Breast epithelium (tissue), 4 donors: ENCODE measurements around the gene NUDT5. TPM values are rescaled to one million over a fixed set of nuclear protein-coding genes. Genes with fewer than 3 reads are reported as not detected.
"Not testable (repeated sequence)": the region's sequence is repeated elsewhere in the genome, so short reads cannot be mapped to it uniquely, and the experiment has no call there.

Experiments
- DNase-seq, 2 donors: peaks; one replicate each; pipeline ENCODE4 v3.0.0-alpha.2; 2019; ENCODE audit warnings: low spot score in 2 of 2
- H3K27ac ChIP-seq, 2 donors: fragments of 200-600 bp; sonication (generic) in 1 of 2; one replicate each; pipeline ENCODE4 v1.5.1; 2016 to 2019; ENCODE audit warnings: mild to moderate bottlenecking in 1 of 2
- H3K27me3 ChIP-seq, 2 donors: fragments of 200-600 bp; sonication (generic) in 1 of 2; one replicate each; pipeline versions ENCODE4 v1.5.1 to v1.6.0; 2017 to 2019; ENCODE audit warnings: control low read depth in 1 of 2, mild to moderate bottlenecking in 1 of 2
- H3K36me3 ChIP-seq: fragments of 200-600 bp; one replicate; pipeline ENCODE4 v1.5.1; 2019
- H3K4me1 ChIP-seq, 2 donors: fragments of 200-600 bp; sonication (generic); one replicate each; pipeline ENCODE4 v1.5.1; 2016 to 2019; ENCODE audit warnings: control low read depth in 1 of 2
- H3K4me3 ChIP-seq, 3 donors: fragments of 200-600 bp; sonication (generic); 1 replicate in 2 of 3; 2 replicates in 1 of 3; pipeline ENCODE4 v1.5.1; 2016 to 2019; ENCODE audit warnings: mild to moderate bottlenecking in 3 of 3, moderate library complexity in 2 of 3
- H3K9me3 ChIP-seq, 2 donors: fragments of 200-600 bp; sonication (generic) in 1 of 2; one replicate each; pipeline ENCODE4 v1.5.1; 2016 to 2019; ENCODE audit warnings: control low read depth in 1 of 2
- POLR2A ChIP-seq: fragments of 450-650 bp; IDR thresholded peaks from one replicate; pipeline ENCODE4 v1.6.1; 2016; ENCODE audit warnings: antibody characterized with exemption, mild to moderate bottlenecking, moderate library complexity
- POLR2AphosphoS5 ChIP-seq, 3 donors: sonication (generic); formaldehyde crosslinking; IDR thresholded peaks; one replicate each; pipeline ENCODE4 v1.6.1; 2017; ENCODE audit warnings: antibody characterized with exemption in 3 of 3
- intact Hi-C: fragments of 100-400 bp; cut with DNase I; formaldehyde crosslinking; loops from one replicate; pipeline ENCODE4 v1.15.1; 2023; ENCODE audit warnings: low total_unique reads
- total RNA-seq, 3 donors: library from RNA; depleted of rRNA; stranded (reverse); fragments of >200 nt; gene quantifications; one replicate each; pipeline ENCODE4 v1.1.0, GENCODE V29; 2016
- TF ChIP-seq, protein P1 (sequence below), 3 donors: fragments of 450-650 bp; IDR thresholded peaks; one replicate each; pipeline ENCODE4 v1.5.1; 2016 to 2017; ENCODE audit warnings: antibody characterized with exemption in 3 of 3, mild to moderate bottlenecking in 3 of 3, moderate library complexity in 3 of 3

Gene NUDT5
- total RNA-seq, 3 donors from 2014 or later: 44.3 to 54.4 (median 49.3) TPM

DNA sequence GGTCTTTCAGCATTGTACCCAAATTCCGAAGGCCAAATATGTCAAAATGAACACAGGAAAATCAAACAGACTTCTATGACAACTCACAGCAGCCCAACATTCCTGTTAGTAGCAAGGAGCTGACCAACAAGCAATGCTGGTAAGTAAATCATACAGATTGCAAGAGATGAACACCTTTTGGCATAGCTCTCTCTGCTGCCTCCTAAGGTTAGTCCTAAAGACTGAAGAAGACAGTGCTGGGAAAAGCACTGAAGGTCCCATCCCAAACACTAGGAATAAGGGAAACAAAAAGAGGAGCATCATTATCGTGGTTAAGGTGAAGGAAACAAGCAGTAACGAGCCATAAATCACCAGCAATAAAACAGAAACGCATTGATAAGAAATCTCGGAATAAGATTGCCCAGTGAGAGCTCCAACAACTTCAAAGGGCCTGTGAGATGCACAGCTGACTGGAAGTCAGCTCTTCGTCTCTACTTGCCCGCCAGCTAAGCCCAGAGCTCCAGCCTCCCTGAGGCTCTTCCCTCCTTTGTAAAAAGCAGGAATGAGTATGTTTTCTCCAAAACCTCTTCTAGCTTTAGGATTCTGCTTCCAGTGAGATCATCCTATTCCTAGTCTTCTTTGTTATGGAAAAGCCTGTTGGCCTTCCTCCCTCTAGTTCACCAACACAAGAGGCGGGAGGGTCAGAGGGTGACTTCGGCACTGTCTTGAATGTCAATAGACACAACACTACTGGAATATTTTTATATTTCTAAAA, 15.3 kb downstream of the NUDT5 start:
- H3K9me3 ChIP-seq: no peaks in the 10 kb centered on the region
- no peak for DNase-seq
- intact Hi-C loops: no loop called here
- H3K4me1 ChIP-seq: no peaks in the 10 kb centered on the region
- H3K4me3 ChIP-seq: no peak overlapping the region
- no peak overlapping the region for H3K27ac ChIP-seq
- no peak for TF ChIP-seq POLR2A
- peaks cover 6% of the 10 kb centered on the region for H3K36me3 ChIP-seq
- no peaks in the 10 kb centered on the region for H3K27me3 ChIP-seq

DNA sequence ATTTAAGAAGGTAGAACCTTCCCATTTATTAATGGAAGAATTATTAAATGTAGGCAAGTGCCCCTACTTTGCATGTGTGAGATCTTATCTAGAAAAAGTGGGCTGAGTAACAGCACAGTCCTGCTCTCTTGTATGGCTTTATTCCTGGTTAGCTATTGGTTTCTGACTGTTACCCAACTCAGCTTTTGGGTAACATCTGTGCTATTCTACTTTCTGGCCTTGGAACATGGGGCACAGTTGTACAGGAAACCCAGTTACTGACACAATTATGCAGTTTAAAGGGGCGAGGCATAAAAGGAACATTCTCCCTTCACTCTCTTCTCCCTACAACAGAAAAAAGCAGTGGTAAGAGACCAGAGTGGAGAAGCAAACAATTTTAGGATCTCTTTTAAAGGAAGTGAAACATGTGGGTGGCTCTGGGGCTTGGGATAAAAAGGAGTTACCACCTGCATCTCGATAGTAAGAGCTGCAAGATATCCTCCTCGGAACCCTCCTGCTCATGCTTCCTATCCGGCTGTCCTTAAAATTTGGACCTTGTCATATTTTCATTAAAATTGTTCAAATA, 16.0 kb downstream of the NUDT5 start:
- DNase-seq: no peak

DNA sequence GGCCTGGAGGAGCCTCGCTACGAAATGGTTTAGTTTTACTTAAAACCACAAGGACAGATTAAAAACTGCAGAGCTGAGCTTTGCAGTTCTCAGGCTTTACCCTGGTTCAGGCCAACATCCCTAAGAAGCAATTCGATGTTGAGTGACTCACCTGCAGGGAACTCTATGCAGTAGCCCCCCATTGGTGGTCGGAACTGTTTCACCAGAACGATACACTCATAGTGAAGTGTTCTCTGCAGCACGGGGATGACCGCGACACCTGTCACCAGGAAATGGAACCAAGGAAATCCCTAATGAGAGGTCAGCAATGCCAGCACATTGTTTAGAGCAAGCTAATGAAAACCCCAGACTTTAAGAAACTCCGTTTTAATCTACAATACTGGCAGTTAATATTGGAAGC, 18.0 kb downstream of the NUDT5 start:
- no peaks in the 10 kb centered on the region for H3K4me1 ChIP-seq
- no peaks in the 10 kb centered on the region for H3K9me3 ChIP-seq
- H3K4me3 ChIP-seq: no peak overlapping the region
- TF ChIP-seq POLR2A (no peak), POLR2AphosphoS5 (IDR thresholded peaks at IDR 0.05) (no peak)
- TF ChIP-seq, protein P1, sequence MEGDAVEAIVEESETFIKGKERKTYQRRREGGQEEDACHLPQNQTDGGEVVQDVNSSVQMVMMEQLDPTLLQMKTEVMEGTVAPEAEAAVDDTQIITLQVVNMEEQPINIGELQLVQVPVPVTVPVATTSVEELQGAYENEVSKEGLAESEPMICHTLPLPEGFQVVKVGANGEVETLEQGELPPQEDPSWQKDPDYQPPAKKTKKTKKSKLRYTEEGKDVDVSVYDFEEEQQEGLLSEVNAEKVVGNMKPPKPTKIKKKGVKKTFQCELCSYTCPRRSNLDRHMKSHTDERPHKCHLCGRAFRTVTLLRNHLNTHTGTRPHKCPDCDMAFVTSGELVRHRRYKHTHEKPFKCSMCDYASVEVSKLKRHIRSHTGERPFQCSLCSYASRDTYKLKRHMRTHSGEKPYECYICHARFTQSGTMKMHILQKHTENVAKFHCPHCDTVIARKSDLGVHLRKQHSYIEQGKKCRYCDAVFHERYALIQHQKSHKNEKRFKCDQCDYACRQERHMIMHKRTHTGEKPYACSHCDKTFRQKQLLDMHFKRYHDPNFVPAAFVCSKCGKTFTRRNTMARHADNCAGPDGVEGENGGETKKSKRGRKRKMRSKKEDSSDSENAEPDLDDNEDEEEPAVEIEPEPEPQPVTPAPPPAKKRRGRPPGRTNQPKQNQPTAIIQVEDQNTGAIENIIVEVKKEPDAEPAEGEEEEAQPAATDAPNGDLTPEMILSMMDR (IDR thresholded peaks at IDR 0.05): no peak
- no peak overlapping the region for H3K27ac ChIP-seq
- intact Hi-C loops: no loop called here
- no peak for DNase-seq
- no peaks in the 10 kb centered on the region for H3K36me3 ChIP-seq
- no peaks in the 10 kb centered on the region for H3K27me3 ChIP-seq

More for the DNA sequence above, 16.0 kb downstream of the NUDT5 start:
- TF ChIP-seq, protein P1 (IDR thresholded peaks at IDR 0.05): no peak
- TF ChIP-seq POLR2A (no peak), POLR2AphosphoS5 (IDR thresholded peaks at IDR 0.05) (no peak)
- intact Hi-C loops: no loop called here
- Histone ChIP-seq H3K4me3 (no peak overlapping the region), H3K4me1 (no peaks in the 10 kb centered on the region), H3K36me3 (peaks cover 6% of the 10 kb centered on the region), H3K27ac (no peak overlapping the region), H3K9me3 (no peaks in the 10 kb centered on the region), H3K27me3 (no peaks in the 10 kb centered on the region)

DNA sequence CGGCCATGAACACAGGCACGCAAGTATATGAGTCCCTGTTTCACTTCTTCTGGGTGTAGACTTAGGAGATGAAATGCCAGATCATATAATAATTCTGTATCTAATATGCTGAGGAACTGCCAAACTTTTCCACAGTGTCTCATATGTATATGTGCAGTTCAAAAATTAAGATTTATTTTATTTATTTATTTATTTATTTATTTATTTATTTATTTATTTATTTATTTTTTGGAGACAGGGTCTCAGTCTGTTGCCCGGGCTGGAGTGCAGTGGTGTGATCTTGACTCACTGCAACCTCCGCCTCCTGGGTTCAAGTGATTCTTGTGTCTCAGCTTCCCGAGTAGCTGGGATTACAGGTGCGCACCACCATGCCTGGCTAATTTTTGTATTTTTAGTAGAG, 24.2 kb downstream of the NUDT5 start:
- H3K4me3 ChIP-seq, H3K9me3 ChIP-seq, intact Hi-C loops, H3K4me1 ChIP-seq, DNase-seq, H3K27me3 ChIP-seq, H3K36me3 ChIP-seq, H3K27ac ChIP-seq: not testable (repeated sequence)

DNA sequence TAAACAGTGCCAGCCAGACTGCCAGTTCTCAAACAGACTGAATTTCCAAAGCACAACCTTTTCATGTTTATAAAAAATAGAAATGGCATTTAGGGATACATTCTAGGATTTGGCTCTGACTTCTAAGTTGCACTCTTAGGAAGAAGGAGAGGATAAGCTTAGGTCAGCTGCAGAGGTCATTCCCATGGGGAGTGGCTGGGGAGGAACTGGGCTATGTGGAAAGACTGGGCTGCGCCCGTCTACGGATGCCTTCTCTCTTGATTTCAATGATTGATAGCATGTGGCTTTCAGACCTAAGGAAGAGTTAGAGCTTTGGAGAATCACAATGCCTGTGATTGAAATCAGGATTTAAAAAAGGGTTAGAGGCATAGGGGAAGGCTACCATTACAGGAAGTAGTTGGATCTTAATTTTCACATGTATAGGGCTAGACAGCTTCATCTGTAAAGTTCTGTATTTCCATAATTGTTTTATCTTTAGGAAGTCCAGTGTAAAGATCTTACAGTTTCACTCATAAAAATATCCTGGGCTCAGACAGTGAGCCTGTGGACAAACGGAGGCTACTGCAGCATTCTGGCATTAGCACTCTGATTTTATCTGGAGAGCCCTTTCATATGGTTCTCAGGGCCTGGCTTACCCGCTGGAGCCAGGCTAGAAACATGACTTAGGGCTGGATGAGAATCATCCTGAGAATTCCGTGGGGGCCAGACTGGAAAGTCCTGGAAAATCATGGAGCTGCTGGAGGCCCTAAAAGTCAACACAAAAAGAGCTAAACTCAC, 29.5 kb downstream of the NUDT5 start:
- Histone ChIP-seq H3K4me1 (no peaks in the 10 kb centered on the region), H3K27ac (no peak overlapping the region), H3K4me3 (no peak overlapping the region), H3K36me3 (peaks cover 3% of the 10 kb centered on the region), H3K27me3 (no peaks in the 10 kb centered on the region), H3K9me3 (no peaks in the 10 kb centered on the region)
- no peak for DNase-seq
- intact Hi-C loops: no loop called here
- TF ChIP-seq POLR2A (no peak), POLR2AphosphoS5 (IDR thresholded peaks at IDR 0.05) (no peak)
- TF ChIP-seq, protein P1 (IDR thresholded peaks at IDR 0.05): no peak

DNA sequence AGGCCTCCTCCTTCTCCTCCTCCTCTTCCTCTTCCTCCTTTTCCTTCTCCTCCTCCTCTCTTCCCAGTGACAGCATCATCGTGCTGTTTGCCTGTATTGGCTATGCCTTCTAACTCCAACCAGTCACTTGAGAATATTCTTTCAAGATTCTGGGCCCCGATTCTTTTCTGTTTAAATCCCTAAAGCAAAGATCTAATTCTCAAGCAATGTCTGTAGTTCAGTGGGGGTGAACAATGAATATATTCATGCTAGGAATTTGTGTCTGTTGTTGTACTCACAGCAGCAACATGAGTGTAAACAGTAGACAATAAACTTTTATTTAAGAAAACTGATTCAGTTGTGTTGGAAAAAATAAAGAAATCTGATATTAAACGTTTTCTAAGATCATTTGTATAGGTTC, 30.7 kb downstream of the NUDT5 start:
- Histone ChIP-seq H3K27ac (no peak overlapping the region), H3K4me1 (no peaks in the 10 kb centered on the region), H3K9me3 (no peaks in the 10 kb centered on the region), H3K4me3 (no peak overlapping the region), H3K27me3 (no peaks in the 10 kb centered on the region), H3K36me3 (no peaks in the 10 kb centered on the region)
- intact Hi-C loops: no loop called here
- no peak for DNase-seq
- TF ChIP-seq POLR2AphosphoS5 (IDR thresholded peaks at IDR 0.05) (no peak), POLR2A (no peak)
- TF ChIP-seq, protein P1 (IDR thresholded peaks at IDR 0.05): no peak
